Measurements from ENCODE around the gene TP53TG3F.
"Not testable (repeated sequence)": the region's sequence is repeated elsewhere in the genome, so short reads cannot be mapped to it uniquely, and the experiment has no call there.

The TP53TG3F gene, protein sequence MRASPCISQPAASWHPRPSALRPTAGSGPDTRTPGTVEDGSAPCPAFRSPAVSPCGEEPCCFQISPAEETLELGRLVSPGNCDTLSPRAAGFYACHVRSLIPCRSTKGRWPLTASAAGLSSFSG

GRCh38 chr16:33459312-33459711 lies at the start of gene TP53TG3F:
Gene TP53TG3F (plus strand): TSS chr16:33459612. CDS start chr16:33459680, 68 bp downstream.
- DNase-seq (ENCODE audit: low spot score): not testable (repeated sequence)

GRCh38 chr16:33491611-33492010 lies 32.2 kb downstream of the TP53TG3F start:
- DNase-seq (ENCODE audit: low spot score): not testable (repeated sequence)

DNA sequence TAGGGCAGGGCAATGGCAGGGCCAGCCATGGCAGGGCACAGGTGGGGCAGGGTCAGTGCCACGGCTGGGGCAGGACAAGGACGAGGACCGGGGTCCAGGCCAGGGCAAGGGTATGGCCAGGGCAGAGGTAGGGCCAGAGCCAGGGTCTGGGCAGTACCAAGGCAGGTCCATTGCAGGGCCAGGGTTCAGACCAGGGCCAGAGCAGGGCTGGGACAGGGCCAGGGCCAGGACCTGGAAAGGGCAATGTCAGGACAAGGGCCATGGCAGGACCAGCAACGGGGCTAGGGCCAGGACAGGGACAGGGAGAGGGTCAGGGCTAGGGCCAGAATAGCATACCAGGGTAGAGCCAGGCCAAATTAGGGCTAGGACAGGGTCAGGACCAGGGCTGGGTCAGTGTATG lies 47.8 kb downstream of the TP53TG3F start:
- not testable (repeated sequence) for DNase-seq (ENCODE audit: low spot score)

- not testable (repeated sequence) for DNase-seq (ENCODE audit: low spot score)
Measured at GRCh38 chr16:33509070-33509469, 49.7 kb downstream of the TP53TG3F start.

DNA sequence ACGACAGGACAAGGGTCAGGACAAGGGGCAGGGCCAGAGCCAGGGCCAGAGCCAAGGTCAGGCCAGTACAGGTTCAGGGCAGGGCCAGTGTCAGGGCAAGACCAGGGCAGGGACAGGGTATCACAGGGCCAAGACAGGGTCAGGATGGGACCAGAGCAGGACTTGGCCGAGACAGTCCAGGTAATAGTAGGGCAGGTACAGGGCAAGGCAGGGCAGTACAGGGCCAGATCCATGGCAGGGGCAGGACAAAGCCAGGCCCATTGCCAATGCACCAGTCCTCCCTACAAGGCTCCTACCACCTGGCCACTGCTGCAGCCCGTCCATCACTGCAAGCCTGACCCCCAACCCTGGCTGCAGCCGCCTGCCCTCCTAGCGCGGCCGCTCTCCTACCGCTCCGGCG lies 50.5 kb downstream of the TP53TG3F start:
- not testable (repeated sequence) for DNase-seq (ENCODE audit: low spot score)

Measured in pons (tissue), 1 donor.